SK-N-MC (cell line): ENCODE results near the gene RASGRP3.

Experiments
- DNase-seq: peaks from one replicate; pipeline ENCODE4 v3.0.0-alpha.2; 2011; ENCODE audit warnings: low read depth, low spot score
- H3K27ac ChIP-seq: fragments of 200-600 bp; sonication (generic); 2 replicates; pipeline ENCODE4 v1.5.1; 2016; ENCODE audit warnings: mixed run types
- H3K36me3 ChIP-seq: fragments of 200-600 bp; sonication (generic); 2 replicates; pipeline ENCODE4 v1.6.1; 2017; ENCODE audit warnings: antibody characterized with exemption, low read length, mixed read lengths; ENCODE audit not compliant: insufficient read depth
- H3K4me3 ChIP-seq: fragments of 200-600 bp; sonication (generic); 2 replicates; pipeline ENCODE4 v1.5.1; 2016
- H3K9ac ChIP-seq: fragments of 200-600 bp; sonication (generic); 2 replicates; pipeline ENCODE4 v1.8.0; 2017; ENCODE audit warnings: mixed run types, mixed read lengths; ENCODE audit not compliant: insufficient read length
- H3K9me3 ChIP-seq: fragments of 200-600 bp; sonication (generic); 2 replicates; pipeline ENCODE4 v1.6.1; 2017; ENCODE audit warnings: low read depth, mild to moderate bottlenecking, antibody characterized with exemption, low read length, moderate library complexity, mixed read lengths
- EZH2 ChIP-seq: fragments of 200-600 bp; sonication (generic); IDR thresholded peaks from one replicate; pipeline ENCODE4 v1.6.1; 2017; ENCODE audit warnings: antibody characterized with exemption
- FOXP2 ChIP-seq: optimal IDR thresholded peaks from 2 replicates; pipeline ENCODE3; 2011; ENCODE audit warnings: mild to moderate bottlenecking, moderate library complexity; ENCODE audit not compliant: insufficient read depth; ENCODE audit errors: extremely low read length, control extremely low read depth
- POLR2AphosphoS5 ChIP-seq: IDR thresholded peaks from 2 replicates; pipeline ENCODE4 v1.6.1; 2012; ENCODE audit warnings: mild to moderate bottlenecking, low read depth, low read length, borderline replicate concordance

RASGRP3 gene

DNA sequence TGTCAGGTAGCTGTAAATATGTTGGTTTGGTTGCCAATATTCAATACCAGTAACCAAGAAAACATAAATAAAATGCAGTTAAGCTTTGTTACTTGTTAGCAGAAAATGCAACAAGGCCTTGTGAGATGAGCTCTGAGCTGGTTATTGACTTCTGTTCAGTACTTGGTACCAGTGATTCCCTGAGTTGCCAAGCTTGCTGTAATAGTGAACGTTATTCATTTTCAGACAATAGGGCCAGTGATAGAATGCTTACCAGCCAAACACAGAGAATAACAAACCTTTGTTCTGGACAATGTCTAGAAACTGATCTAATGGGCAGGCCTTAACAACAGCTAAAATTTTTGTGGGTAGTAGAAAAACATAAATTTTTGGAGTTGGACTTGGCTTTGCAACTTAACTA is 29.5 kb downstream of the RASGRP3 start:
- H3K36me3 ChIP-seq, result no peaks in the 10 kb centered on the region
- no peaks in the 10 kb centered on the region for H3K9me3 ChIP-seq
- no peak for TF ChIP-seq FOXP2
- TF ChIP-seq EZH2, result no peak
- no peak for TF ChIP-seq POLR2AphosphoS5
- no peak overlapping the region for H3K4me3 ChIP-seq
- no peak overlapping the region for H3K27ac ChIP-seq
- no peak for DNase-seq
- no peak overlapping the region for H3K9ac ChIP-seq

DNA sequence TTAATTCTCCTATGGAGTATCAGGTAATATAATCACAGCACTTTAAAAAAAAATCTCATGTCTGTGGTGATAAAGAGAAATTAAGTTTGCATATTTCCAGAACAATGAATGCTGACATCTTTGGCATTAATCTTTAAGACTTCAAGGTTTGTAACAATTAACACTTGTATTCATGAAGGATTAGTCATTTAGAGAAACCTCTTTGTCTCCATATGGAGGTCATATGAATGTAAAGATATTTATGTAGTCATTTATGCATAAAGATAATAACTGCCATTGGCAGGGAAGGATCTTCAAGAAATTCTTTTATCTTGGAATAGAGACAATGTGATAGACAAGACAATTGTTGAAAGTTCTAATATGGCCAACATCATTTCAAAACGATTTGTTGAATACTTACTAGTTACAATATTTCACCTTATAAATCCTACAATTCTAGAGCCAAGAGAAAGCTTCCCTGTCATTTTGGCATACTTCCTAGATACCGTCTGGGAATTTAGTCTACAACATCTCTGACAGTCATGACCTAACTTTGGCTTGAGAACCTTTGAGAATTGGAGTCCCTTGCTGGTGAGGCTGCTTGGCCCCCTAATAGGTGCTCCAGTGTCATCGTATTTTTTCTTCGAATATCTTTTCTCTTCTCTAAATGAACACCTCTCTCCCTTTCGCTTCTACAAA is 33.6 kb downstream of the RASGRP3 start:
- TF ChIP-seq EZH2 (no peak), FOXP2 (no peak), POLR2AphosphoS5 (no peak)
- H3K27ac ChIP-seq, result no peak overlapping the region

DNA sequence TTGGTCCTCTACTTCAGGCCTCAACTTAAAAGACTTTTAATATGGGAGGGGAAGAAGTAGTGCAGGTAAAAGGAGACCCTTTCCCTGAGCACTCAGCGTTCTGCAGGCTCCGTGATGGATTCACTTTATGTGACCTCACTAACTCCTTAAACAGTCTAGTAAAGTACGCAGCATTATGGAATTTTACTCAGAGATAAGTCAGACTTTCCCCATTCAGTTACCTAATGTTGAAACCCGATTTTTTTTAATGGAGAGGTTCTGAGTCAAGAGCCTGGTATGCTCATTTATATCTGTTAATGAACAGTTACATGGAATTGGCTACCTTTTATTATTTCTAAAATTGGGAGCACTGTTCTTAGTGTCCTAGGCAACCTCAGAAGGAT is 34.1 kb downstream of the RASGRP3 start:
- H3K9ac ChIP-seq, result no peak overlapping the region
- no peak for TF ChIP-seq FOXP2
- TF ChIP-seq POLR2AphosphoS5, result no peak
- TF ChIP-seq EZH2, result no peak
- no peaks in the 10 kb centered on the region for H3K36me3 ChIP-seq
- no peak overlapping the region for H3K4me3 ChIP-seq
- H3K9me3 ChIP-seq, result no peaks in the 10 kb centered on the region
- DNase-seq, result no peak
- H3K27ac ChIP-seq, result no peak overlapping the region

More for the DNA sequence above, 33.6 kb downstream of the RASGRP3 start:
- Histone ChIP-seq H3K9me3 (no peaks in the 10 kb centered on the region), H3K9ac (no peak overlapping the region), H3K36me3 (no peaks in the 10 kb centered on the region), H3K4me3 (no peak overlapping the region)
- no peak for DNase-seq

DNA sequence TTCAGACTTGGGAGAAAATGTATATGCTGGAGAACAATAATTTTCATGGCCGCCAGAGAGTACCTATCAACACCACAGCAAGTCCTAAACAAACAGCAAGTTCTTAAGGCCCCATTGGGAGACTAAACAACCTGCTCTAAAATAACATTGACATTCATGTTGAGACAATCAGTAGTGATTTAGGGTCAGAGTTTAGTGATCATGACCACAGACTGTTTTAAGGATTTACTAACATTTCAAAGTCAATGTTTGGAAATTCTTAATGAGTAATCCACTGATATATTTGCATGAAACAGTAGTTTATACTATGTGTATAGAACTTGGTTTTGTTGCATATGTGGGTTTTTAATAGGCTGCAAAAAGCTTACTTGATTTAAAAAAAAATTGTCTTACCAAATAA is 34.7 kb downstream of the RASGRP3 start:
- Histone ChIP-seq H3K27ac (no peak overlapping the region), H3K4me3 (no peak overlapping the region), H3K9me3 (no peaks in the 10 kb centered on the region), H3K9ac (no peak overlapping the region), H3K36me3 (no peaks in the 10 kb centered on the region)
- TF ChIP-seq POLR2AphosphoS5 (no peak), FOXP2 (no peak), EZH2 (no peak)
- no peak for DNase-seq

DNA sequence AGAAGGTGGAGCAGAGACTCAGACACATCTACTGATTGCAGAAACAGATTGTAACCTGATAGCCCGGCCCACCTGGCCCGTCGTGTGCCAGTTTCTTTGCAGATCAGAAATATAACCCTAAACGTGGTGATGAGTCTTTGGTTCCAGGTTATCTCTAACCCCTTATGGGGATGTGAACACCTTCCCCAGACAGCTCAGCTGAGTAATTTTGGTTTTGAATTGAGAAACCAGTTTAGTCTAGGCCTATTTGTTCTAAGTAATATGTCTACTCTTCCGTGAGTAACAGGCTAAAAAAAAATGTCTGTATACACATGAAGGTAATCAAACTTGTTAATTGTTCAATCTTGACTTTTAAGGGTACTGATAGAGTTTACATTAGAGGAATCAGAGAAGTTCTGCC is 35.7 kb downstream of the RASGRP3 start:
- no peak for DNase-seq
- Histone ChIP-seq H3K27ac (no peak overlapping the region), H3K9ac (no peak overlapping the region), H3K9me3 (no peaks in the 10 kb centered on the region), H3K4me3 (no peak overlapping the region), H3K36me3 (no peaks in the 10 kb centered on the region)
- TF ChIP-seq EZH2, result no peak
- TF ChIP-seq POLR2AphosphoS5, result no peak
- TF ChIP-seq FOXP2, result no peak

DNA sequence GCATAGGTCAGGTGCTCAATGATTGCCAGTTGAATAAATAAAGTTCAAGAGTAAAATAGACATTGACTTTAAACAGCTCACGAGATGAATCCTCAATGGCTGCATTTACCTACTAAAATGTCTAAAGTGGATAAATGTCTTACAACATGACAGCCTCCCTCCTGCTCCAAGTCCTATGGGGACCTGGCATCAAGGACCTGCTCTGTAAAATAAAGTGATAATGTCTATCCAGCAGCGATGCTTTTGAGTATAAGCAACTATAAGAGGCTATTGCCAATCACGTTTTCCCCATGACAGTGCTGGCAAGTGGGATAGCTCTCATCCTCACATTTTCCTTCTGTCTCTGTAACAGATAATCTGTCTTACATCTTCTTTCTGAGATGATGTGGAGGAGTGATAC is 37.0 kb downstream of the RASGRP3 start:
- H3K4me3 ChIP-seq, result no peak overlapping the region
- no peak overlapping the region for H3K27ac ChIP-seq
- H3K9me3 ChIP-seq, result no peaks in the 10 kb centered on the region
- no peak for DNase-seq
- no peak overlapping the region for H3K9ac ChIP-seq
- TF ChIP-seq POLR2AphosphoS5 (no peak), FOXP2 (no peak), EZH2 (no peak)
- H3K36me3 ChIP-seq, result no peaks in the 10 kb centered on the region

DNA sequence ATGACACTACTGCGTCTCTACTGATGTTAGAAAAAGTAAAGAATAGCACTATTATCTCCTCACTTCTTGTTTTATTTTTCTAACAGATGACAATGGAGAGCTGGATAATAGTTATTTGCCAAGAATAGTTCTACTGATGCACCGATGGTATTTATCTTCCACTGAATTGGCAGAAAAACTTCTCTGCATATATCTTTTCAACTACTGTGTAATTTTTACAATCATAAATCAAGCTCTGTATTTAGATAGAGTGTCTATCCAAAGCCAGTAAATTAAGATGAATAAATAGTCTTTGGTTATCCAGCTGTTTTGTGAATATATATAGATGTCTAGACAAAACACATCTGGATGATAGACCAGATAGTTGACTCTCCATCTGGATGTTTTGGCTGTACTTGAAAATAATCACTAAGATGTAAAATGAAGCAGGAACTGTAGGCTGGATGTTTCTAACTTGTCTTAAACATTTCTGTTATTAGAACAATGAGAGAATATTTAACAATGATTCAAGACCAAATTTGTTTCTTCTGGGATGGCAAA is 40.1 kb downstream of the RASGRP3 start:
- no peak for DNase-seq
- no peak overlapping the region for H3K9ac ChIP-seq
- no peaks in the 10 kb centered on the region for H3K9me3 ChIP-seq
- no peak overlapping the region for H3K27ac ChIP-seq
- H3K36me3 ChIP-seq, result no peaks in the 10 kb centered on the region
- H3K4me3 ChIP-seq, result no peak overlapping the region
- no peak for TF ChIP-seq POLR2AphosphoS5
- TF ChIP-seq EZH2, result no peak
- TF ChIP-seq FOXP2, result no peak

DNA sequence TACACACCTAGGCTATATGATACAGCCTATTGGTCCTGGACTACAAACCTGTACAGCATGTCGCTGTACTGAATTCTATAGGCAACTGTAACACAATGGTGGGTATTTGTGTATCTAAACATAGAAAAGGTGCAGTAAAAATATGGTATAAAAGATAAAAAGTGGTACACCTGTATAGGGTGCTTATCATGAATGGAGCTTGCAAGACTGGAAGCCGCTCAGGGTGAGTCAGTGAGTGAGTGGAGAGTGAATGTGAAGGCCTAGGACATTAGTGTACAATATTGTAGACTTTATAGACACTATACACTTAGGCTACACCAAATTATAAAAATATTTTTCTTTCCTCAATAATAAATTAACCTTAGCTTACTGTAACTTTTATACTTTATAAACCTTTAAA is 41.8 kb downstream of the RASGRP3 start:
- TF ChIP-seq POLR2AphosphoS5, result no peak
- TF ChIP-seq EZH2, result no peak
- TF ChIP-seq FOXP2, result no peak
- no peak overlapping the region for H3K27ac ChIP-seq
- no peaks in the 10 kb centered on the region for H3K9me3 ChIP-seq
- no peak for DNase-seq
- no peak overlapping the region for H3K9ac ChIP-seq
- H3K36me3 ChIP-seq, result no peaks in the 10 kb centered on the region
- H3K4me3 ChIP-seq, result no peak overlapping the region

DNA sequence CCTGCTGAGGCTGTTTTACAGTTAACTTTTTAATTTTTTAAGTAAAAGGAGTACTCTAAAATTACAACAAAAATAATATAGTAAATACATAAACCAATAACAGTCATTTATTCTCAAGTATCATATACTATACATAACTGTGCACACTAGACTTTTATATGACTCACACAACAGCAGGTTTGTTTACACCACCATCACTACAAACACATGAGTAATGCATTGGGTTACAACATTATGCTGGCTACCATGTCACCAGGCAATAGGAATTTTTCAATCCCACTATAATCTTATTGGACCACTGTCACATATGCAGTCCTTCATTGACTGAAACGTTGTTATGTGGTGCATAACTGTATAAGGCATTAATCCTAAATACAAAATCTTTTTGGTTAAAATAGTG is 42.5 kb downstream of the RASGRP3 start:
- Histone ChIP-seq H3K4me3 (no peak overlapping the region), H3K27ac (no peak overlapping the region), H3K9me3 (no peaks in the 10 kb centered on the region), H3K9ac (no peak overlapping the region), H3K36me3 (no peaks in the 10 kb centered on the region)
- TF ChIP-seq POLR2AphosphoS5, result no peak
- TF ChIP-seq EZH2, result no peak
- TF ChIP-seq FOXP2, result no peak
- DNase-seq, result no peak
